ENCODE results near the gene KCNAB2.

Gene KCNAB2

DNA sequence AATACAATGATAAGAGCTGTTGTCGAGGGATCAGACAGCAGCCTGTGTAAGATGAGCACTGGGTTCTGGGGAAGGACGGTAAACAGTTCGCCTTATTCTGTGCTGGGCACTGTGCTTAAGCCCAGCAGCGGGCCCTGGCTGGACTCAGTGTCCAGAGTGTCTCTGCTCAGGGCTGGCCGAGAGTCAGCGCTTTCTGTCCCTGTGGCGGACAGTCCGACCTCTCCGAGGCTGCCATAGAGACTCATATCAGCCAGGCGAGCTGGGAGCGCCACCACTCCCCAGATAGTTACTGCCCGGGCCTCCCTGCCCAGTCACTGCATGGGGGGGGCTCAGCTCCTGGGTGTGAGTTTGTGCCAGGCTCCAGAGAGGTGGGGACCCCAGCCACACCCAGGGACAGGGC lies 38.8 kb upstream of the KCNAB2 start:
- TF ChIP-seq, protein P1, sequence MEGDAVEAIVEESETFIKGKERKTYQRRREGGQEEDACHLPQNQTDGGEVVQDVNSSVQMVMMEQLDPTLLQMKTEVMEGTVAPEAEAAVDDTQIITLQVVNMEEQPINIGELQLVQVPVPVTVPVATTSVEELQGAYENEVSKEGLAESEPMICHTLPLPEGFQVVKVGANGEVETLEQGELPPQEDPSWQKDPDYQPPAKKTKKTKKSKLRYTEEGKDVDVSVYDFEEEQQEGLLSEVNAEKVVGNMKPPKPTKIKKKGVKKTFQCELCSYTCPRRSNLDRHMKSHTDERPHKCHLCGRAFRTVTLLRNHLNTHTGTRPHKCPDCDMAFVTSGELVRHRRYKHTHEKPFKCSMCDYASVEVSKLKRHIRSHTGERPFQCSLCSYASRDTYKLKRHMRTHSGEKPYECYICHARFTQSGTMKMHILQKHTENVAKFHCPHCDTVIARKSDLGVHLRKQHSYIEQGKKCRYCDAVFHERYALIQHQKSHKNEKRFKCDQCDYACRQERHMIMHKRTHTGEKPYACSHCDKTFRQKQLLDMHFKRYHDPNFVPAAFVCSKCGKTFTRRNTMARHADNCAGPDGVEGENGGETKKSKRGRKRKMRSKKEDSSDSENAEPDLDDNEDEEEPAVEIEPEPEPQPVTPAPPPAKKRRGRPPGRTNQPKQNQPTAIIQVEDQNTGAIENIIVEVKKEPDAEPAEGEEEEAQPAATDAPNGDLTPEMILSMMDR (IDR thresholded peaks at IDR 0.05; ENCODE audit: extremely low read depth, missing control alignments) = no peak
- DNase-seq (ENCODE audit: low spot score) = no peak

DNA sequence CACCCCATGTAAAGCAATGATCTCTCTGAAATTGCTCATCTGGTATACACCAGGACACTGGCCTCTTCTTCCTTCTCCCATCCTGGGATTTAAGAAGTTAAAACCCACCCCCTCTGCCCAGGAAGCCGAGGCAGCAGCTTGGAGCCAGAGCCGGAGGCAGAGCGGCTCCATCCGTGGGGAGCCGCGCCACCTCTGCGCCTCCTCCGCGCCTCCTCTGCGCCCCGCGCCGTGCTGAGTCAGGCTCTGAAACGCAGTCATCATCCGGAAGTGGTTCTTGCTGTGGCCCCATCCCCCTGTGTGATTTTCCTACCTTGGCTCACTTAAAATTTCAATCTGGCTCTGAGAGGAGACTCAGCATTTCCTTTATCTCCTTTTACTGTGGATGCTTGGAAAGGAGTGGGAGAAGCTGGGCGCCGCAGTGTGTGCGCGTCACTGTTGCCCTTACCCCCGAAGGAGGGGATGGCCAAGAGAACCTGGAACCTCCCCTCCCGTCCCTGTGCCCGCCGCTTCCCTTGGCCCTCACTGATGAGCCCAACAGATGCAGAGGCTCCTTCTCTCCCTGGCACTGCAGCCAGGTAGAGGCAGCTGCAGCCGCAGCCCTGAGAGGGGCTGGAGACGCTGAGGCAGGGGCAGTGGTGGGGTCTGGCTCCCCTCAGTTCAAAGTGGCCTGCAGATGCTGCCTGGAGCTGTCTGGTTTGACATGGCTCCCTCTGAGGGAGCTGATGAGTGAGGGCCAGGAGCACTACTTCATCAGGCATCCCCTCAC lies 38.2 kb upstream of the KCNAB2 start:
- no peak for DNase-seq (ENCODE audit: low spot score)
- TF ChIP-seq, protein P1 (IDR thresholded peaks at IDR 0.05; ENCODE audit: extremely low read depth, missing control alignments) = no peak

DNA sequence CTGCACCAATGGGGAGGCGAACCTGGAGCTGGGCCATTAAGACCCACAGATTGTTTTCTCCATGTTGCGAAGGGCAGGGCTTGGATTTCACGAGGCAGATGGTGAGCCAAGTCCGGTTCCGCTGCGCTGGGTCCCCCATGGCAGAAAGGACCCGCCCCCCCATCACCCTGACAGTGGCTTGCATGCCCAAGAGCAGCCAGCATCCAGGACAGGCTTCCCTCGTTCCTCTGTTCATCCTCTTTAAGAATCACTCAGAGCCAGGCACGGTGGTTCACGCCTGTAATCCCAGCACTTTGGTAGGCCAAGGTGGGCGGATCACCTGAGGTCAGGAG lies 37.6 kb upstream of the KCNAB2 start:
- TF ChIP-seq, protein P1 (IDR thresholded peaks at IDR 0.05; ENCODE audit: extremely low read depth, missing control alignments) = no peak
- DNase-seq (ENCODE audit: low spot score) = no peak

DNA sequence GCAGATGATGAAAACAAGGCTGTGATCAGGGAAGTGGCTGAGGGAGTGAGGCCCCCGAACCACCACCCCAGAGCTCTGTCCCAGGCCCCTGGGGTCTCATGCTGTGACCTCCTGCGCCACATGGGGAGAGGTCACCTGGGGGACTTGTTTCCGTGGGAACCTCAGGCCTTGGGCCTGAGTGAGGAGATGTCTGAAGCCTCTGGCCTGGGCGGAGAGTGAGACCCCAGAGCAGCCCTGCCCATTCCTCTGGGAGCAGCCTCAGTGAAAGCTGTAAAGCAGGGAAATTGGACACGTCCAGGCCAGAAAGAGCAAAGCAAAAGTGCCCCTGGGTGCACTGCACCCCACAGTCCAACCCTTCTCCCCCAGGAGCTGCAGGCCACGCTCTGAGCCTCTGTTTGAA lies 37.0 kb upstream of the KCNAB2 start:
- TF ChIP-seq, protein P1 (IDR thresholded peaks at IDR 0.05; ENCODE audit: extremely low read depth, missing control alignments) = no peak
- DNase-seq (ENCODE audit: low spot score) = no peak

DNA sequence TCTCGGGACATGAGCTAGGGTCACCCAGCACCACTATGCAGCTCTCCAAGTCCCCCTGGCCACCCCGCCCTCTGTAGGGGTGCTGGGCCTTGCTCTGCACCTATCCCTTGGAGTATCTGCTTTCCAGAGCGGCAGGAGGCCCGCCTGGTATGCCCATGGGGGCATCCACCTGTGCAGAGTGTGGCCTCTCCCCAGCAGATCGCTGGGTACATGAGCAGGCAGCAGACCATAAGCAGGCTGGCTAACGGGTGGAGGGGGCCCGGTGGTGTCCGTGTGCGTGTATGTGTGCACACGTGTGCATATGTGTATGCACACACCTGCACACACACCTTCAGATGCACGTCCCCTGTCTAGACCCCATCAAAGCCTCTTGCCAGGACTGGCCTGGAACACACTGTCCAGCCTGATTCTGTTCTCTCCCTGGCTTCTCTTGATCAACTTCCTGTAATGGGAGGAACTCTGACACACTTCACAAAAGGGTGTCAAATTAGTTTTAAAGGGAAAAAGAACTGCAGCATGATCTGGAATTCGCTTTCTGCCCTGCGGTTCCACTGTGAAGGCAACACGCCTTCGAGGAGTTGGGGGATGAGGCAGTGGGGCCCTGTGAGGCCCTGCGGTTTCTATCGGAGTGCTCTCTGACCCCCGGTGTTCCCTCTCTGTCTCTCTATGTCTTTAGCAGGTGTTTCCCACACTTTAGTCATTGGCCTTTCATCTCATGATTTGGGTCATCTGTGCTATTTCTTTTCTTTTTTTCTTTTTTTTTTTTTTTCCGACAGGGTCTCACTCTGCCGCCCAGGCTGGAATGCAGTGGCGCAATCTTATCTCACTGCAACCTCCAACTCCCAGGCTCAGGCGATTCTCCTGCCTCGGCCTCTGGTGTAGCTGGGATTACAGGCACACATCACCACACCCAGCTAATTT lies 36.3 kb upstream of the KCNAB2 start:
- TF ChIP-seq, protein P1 (IDR thresholded peaks at IDR 0.05; ENCODE audit: extremely low read depth, missing control alignments) = no peak
- no peak for DNase-seq (ENCODE audit: low spot score)

DNA sequence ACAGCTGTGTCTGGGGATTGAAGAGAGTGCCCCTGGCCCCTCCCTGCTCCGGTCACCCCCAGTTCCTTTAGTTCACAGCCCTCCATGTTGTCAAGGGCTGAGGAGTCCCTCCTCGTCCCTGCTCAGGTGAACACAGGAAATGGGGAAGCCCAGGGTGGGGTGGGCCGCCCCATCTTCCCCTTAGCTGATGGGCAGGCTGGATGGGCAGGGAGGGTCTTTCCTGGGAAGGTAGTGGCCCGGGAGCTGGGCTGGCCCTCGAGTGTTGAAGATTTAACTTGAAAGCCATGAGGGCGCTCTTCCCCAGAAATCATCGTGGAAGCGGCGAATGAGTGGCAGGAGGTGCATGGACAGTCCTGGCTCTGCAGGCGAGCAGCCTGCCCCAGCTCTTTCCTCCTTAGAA lies 35.1 kb upstream of the KCNAB2 start:
- TF ChIP-seq, protein P1 (IDR thresholded peaks at IDR 0.05; ENCODE audit: extremely low read depth, missing control alignments) = no peak

More for the DNA sequence above, 35.1 kb upstream of the KCNAB2 start:
- DNase-seq (ENCODE audit: low spot score) = no peak
